NT2/D1 (cell line): ENCODE measurements around the gene PHTF2.

Source experiments
- DNase-seq: peaks from one replicate; pipeline ENCODE4 v3.0.0-alpha.2; 2011; ENCODE audit warnings: low read depth, low spot score
- H3K27me3 ChIP-seq: 2 replicates; pipeline ENCODE4 v1.6.0; 2011; ENCODE audit warnings: mild to moderate bottlenecking; ENCODE audit not compliant: insufficient read length, insufficient read depth
- H3K36me3 ChIP-seq: 2 replicates; pipeline ENCODE4 v1.6.1; 2011; ENCODE audit warnings: mild to moderate bottlenecking, low read length, mixed read lengths; ENCODE audit not compliant: insufficient read depth, insufficient read length
- H3K4me1 ChIP-seq: 2 replicates; pipeline ENCODE4 v1.5.1; 2011; ENCODE audit not compliant: insufficient read depth, insufficient read length
- H3K4me3 ChIP-seq: 2 replicates; pipeline ENCODE4 v1.5.1; 2011; ENCODE audit warnings: low read depth; ENCODE audit not compliant: insufficient read length
- H3K9ac ChIP-seq: 2 replicates; pipeline ENCODE4 v1.6.0; 2011; ENCODE audit warnings: low read depth; ENCODE audit not compliant: insufficient read length
- H3K9me3 ChIP-seq: 2 replicates; pipeline ENCODE4 v1.5.1; 2011; ENCODE audit warnings: mild to moderate bottlenecking, low read length; ENCODE audit not compliant: insufficient read depth
- SUZ12 ChIP-seq: IDR thresholded peaks from 2 replicates; pipeline ENCODE4 v1.6.1; 2011; ENCODE audit not compliant: insufficient read length, insufficient read depth; ENCODE audit errors: extremely low read depth
- YY1 ChIP-seq: IDR thresholded peaks from 2 replicates; pipeline ENCODE4 v1.6.1; 2011; ENCODE audit not compliant: insufficient read length, insufficient read depth
- ZNF274 ChIP-seq: IDR thresholded peaks from 2 replicates; pipeline ENCODE4 v1.6.1; 2011; ENCODE audit warnings: mild to moderate bottlenecking, low read depth, low read length

Gene PHTF2

DNA sequence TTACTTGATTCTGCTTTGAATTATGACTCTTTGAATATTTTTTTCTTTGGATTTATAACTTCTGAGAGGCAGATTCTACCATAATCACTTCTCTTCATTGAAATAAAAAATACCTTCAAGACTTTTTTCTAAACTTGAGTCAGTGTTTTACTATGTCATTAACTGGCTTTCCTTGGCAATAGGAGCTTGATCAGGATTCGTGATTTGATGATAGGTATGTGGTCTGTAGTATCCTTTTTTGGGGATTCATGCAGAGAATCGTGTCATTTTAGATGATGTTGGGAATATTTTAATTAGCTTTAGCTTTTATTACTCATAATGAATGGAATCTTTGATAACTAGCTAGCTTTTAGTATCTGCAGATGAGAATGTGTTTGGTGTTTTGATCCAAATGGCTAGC, 83.3 kb downstream of the PHTF2 start:
- TF ChIP-seq SUZ12 (no peak), YY1 (no peak), ZNF274 (no peak)
- H3K27me3 ChIP-seq = no peaks in the 10 kb centered on the region
- H3K4me1 ChIP-seq = no peaks in the 10 kb centered on the region
- no peak overlapping the region for H3K9ac ChIP-seq
- no peaks in the 10 kb centered on the region for H3K36me3 ChIP-seq
- H3K4me3 ChIP-seq = no peak overlapping the region
- H3K9me3 ChIP-seq = no peaks in the 10 kb centered on the region
- no peak for DNase-seq

DNA sequence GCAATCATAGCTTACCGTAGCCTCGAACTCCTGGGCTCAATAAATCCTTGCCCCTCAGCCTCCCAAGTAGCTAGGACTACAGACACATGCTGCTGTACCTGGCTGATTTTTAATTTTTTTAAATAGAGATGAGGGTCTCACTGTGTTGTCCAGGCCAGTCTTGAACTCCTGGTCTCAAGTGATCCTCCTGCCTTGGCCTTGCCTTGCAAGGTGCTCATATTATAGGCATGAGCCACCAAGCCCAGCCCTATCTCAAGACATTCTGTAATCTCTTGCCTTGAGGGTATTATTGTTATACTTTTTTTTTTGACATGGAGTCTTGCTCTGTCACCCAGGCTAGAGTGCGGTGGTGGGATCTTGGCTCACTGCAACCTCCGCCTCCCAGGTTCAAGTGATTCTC, 86.6 kb downstream of the PHTF2 start:
- Histone ChIP-seq H3K27me3 (no peaks in the 10 kb centered on the region), H3K36me3 (no peaks in the 10 kb centered on the region), H3K4me3 (no peak overlapping the region), H3K9me3 (no peaks in the 10 kb centered on the region), H3K9ac (no peak overlapping the region), H3K4me1 (no peaks in the 10 kb centered on the region)
- DNase-seq = no peak
- no peak for TF ChIP-seq ZNF274
- no peak for TF ChIP-seq YY1
- no peak for TF ChIP-seq SUZ12

DNA sequence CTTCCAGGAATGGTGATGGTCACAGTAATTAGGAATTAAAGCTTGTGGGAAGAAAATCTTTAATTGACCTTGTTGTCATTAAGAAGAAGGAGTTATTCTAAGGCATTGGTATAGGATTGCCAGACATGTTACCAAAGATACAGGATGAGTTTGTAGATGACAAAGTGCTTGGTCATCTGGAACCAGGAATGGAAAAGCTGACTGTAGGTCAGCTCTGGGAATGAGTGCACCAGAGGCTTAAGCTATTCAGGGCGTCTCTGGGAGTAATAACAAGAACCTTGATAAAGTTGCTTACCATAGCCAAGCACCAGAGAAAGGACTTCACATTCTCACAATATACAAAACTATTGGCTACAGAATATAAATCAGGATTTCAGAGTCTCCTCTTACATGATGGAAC, 89.0 kb downstream of the PHTF2 start:
- H3K36me3 ChIP-seq = no peaks in the 10 kb centered on the region
- H3K4me1 ChIP-seq = no peaks in the 10 kb centered on the region
- TF ChIP-seq SUZ12 (no peak), ZNF274 (no peak), YY1 (no peak)
- no peaks in the 10 kb centered on the region for H3K9me3 ChIP-seq
- no peak overlapping the region for H3K9ac ChIP-seq
- no peak for DNase-seq
- H3K27me3 ChIP-seq = no peaks in the 10 kb centered on the region
- H3K4me3 ChIP-seq = no peak overlapping the region

DNA sequence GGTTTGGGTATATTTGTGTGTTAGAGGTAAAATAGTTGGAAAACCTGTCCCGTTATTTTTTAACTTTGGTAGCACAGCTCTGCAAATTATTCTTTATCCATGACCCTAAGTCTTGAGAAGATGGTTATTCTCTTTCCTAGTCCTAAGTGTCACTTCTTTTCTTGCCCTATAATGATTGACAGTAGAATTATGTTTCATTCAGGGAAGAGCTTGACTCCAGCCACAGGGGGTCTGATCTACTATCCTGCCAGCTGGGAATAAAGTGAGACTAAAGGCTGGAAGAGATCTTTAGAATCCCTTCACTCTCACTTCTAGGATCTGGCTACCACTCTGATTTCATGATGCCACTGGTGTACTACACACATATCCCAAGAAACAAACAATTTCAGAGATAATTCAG, 90.4 kb downstream of the PHTF2 start:
- Histone ChIP-seq H3K9me3 (no peaks in the 10 kb centered on the region), H3K4me1 (no peaks in the 10 kb centered on the region), H3K9ac (no peak overlapping the region), H3K36me3 (no peaks in the 10 kb centered on the region), H3K27me3 (no peaks in the 10 kb centered on the region), H3K4me3 (no peak overlapping the region)
- TF ChIP-seq ZNF274 = no peak
- TF ChIP-seq SUZ12 = no peak
- DNase-seq = no peak

DNA sequence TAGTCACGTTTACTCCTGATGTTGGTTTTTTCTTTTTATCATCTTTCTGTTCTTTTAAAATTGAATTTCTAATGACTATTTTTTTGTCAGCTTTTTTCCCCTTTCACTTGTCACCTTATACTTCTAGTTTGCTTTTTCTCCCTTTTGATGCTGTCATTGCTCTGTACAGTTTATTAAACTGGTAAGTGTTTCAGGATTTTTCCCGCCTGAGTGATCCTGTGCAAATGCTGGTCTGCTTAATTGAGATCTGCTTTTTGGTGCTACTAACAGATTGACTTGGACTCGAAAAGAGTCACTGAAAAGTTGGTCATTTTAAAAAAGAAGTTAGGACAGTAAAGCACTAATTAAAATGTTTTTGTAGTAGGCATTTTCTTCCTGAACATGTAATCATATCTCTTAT, 95.2 kb downstream of the PHTF2 start:
- Histone ChIP-seq H3K9ac (no peak overlapping the region), H3K4me1 (no peaks in the 10 kb centered on the region), H3K4me3 (no peak overlapping the region), H3K9me3 (no peaks in the 10 kb centered on the region), H3K36me3 (no peaks in the 10 kb centered on the region), H3K27me3 (no peaks in the 10 kb centered on the region)
- TF ChIP-seq SUZ12 = no peak
- TF ChIP-seq YY1 = no peak
- TF ChIP-seq ZNF274 = no peak
- DNase-seq = no peak

DNA sequence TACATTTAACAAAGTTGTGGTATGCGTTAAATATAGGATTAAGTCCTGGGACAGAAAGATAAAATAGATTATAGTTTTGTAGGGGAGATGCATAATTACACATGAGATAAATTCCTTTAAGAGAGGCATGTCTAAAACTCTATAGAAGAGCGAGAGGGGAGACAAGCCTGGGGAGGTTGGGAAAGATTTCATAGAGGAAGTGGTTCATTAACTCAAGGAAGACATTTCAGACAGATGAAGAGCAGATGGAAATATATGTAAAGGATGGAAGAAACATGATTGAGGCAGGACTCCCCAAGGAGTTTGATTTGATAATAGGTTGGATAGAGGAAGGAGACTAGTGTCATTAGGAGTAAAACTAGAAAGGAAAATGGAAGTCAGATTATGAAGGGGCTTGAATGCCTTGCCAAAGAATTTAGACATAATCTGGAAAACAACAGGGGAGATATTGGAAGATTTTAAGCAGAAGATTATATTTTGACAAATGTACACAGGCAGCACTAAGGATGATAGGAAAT, 96.1 kb downstream of the PHTF2 start:
- no peaks in the 10 kb centered on the region for H3K9me3 ChIP-seq
- no peak for DNase-seq

DNA sequence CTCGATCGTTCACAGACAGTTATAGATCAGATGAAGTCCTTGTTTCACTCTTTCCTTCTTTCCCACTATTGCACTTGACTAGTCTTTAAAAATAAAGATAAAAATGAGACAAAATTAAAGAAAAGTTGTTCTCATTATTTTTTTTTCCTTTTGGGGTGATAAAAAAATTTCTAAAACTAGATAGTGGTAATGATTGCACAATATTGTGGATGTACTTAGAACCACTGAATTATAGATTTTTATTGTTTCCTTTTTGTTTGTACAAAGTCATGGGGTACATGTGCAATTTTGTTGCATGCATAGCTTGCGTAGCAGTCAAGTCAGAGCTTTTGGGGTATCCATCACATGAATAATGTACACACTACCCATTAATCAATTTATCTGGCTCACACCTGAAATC, 97.3 kb downstream of the PHTF2 start:
- H3K4me1 ChIP-seq = no peaks in the 10 kb centered on the region
- no peak overlapping the region for H3K4me3 ChIP-seq
- H3K9ac ChIP-seq = no peak overlapping the region
- H3K27me3 ChIP-seq = no peaks in the 10 kb centered on the region
- TF ChIP-seq SUZ12 = no peak
- no peak for TF ChIP-seq YY1
- TF ChIP-seq ZNF274 = no peak
- H3K9me3 ChIP-seq = no peaks in the 10 kb centered on the region
- H3K36me3 ChIP-seq = no peaks in the 10 kb centered on the region
- no peak for DNase-seq

More for the DNA sequence above, 96.1 kb downstream of the PHTF2 start:
- Histone ChIP-seq H3K4me1 (no peaks in the 10 kb centered on the region), H3K36me3 (no peaks in the 10 kb centered on the region), H3K4me3 (no peak overlapping the region), H3K9ac (no peak overlapping the region), H3K27me3 (no peaks in the 10 kb centered on the region)
- no peak for TF ChIP-seq SUZ12
- TF ChIP-seq YY1 = no peak
- no peak for TF ChIP-seq ZNF274
